WTC11 (cell line): Measurements from ENCODE around the gene TAS1R2. TPM values are rescaled to one million over a fixed set of nuclear protein-coding genes. Genes with fewer than 3 reads are reported as not detected.

Experiments
- ATAC-seq: fragments of 200-7000 bp; cut with Tn5 transposase; 2 replicates; pipeline ENCODE4 v1.10.0; 2021; ENCODE audit warnings: mild to moderate bottlenecking, moderate library complexity
- CTCF ChIA-PET: fragments of 300-600 bp; sonication (Branson Sonifier 250); formaldehyde crosslinking; loops from one replicate; lab custom pipeline; 2021; ENCODE audit warnings: antibody characterized with exemption; lab: Charles Lee
- POLR2A ChIA-PET: fragments of 350-600 bp; sonication (Branson Sonifier 250); formaldehyde crosslinking; loops from one replicate; lab custom pipeline; 2021; ENCODE audit warnings: antibody characterized with exemption; lab: Charles Lee
- DNase-seq: peaks from one replicate; pipeline ENCODE4 v3.0.0; 2021; ENCODE audit warnings: low spot score
- H3K27ac Mint-ChIP-seq: 2 replicates; pipeline ENCODE4 v1.8.0; 2021; ENCODE audit warnings: mixed read lengths
- H3K27me3 Mint-ChIP-seq: 2 replicates; pipeline ENCODE4 v1.8.0; 2021; ENCODE audit warnings: low read depth, mild to moderate bottlenecking, moderate library complexity, mixed read lengths
- H3K36me3 Mint-ChIP-seq: 2 replicates; pipeline ENCODE4 v1.8.0; 2021; ENCODE audit warnings: mixed read lengths
- H3K4me1 Mint-ChIP-seq: 2 replicates; pipeline ENCODE4 v1.8.0; 2022; ENCODE audit warnings: mixed read lengths
- H3K4me3 Mint-ChIP-seq: 2 replicates; pipeline ENCODE4 v1.8.0; 2021; ENCODE audit warnings: mild to moderate bottlenecking, moderate library complexity, mixed read lengths
- H3K9me3 Mint-ChIP-seq: 2 replicates; pipeline ENCODE4 v1.8.0; 2021; ENCODE audit warnings: mixed read lengths
- CTCF ChIP-seq: fragments of 200-600 bp; IDR thresholded peaks from 2 replicates; pipeline ENCODE4 v1.8.0; 2022; ENCODE audit warnings: antibody characterized with exemption
- ELF4 ChIP-seq: sonication (generic); formaldehyde crosslinking; IDR thresholded peaks from 2 replicates; pipeline ENCODE4 v1.8.1; 2022; ENCODE audit warnings: low read depth, mild to moderate bottlenecking, moderate library complexity, missing genetic modification reagents
- EMX1 ChIP-seq: fragments of 250-450 bp; sonication (Bioruptor Pico); IDR thresholded peaks from 2 replicates; pipeline ENCODE4 v1.8.0; 2021; ENCODE audit warnings: mild to moderate bottlenecking
- FOXP4 ChIP-seq: sonication (generic); formaldehyde crosslinking; IDR thresholded peaks from 2 replicates; pipeline ENCODE4 v1.8.0; 2022; ENCODE audit warnings: mild to moderate bottlenecking, missing genetic modification reagents
- IRF2 ChIP-seq: sonication (generic); formaldehyde crosslinking; IDR thresholded peaks from 2 replicates; pipeline ENCODE4 v1.8.0; 2022; ENCODE audit warnings: low read depth, missing genetic modification reagents, borderline replicate concordance
- JAZF1 ChIP-seq: fragments of 250-450 bp; sonication (Bioruptor Pico); IDR thresholded peaks from 2 replicates; pipeline ENCODE4 v1.9.0; 2021; ENCODE audit warnings: moderate library complexity, mild to moderate bottlenecking, inconsistent platforms
- MYBL2 ChIP-seq: sonication (generic); formaldehyde crosslinking; IDR thresholded peaks from 2 replicates; pipeline ENCODE4 v1.8.1; 2023; ENCODE audit warnings: mild to moderate bottlenecking, moderate library complexity, missing genetic modification reagents
- PRDM15 ChIP-seq: sonication (generic); formaldehyde crosslinking; IDR thresholded peaks from 2 replicates; pipeline ENCODE4 v1.8.0; 2022; ENCODE audit warnings: missing genetic modification reagents
- PREB ChIP-seq: sonication (generic); formaldehyde crosslinking; IDR thresholded peaks from 2 replicates; pipeline ENCODE4 v1.8.1; 2022; ENCODE audit warnings: mild to moderate bottlenecking, missing genetic modification reagents, moderate library complexity, borderline replicate concordance
- RORB ChIP-seq: fragments of 250-450 bp; sonication (Bioruptor Pico); IDR thresholded peaks from 2 replicates; pipeline ENCODE4 v1.9.0; 2021; ENCODE audit warnings: mild to moderate bottlenecking
- SMAD3 ChIP-seq: sonication (generic); formaldehyde crosslinking; IDR thresholded peaks from 2 replicates; pipeline ENCODE4 v1.8.0; 2022; ENCODE audit warnings: missing genetic modification reagents, mild to moderate bottlenecking, borderline replicate concordance
- SOX15 ChIP-seq: fragments of 250-450 bp; sonication (Bioruptor Pico); IDR thresholded peaks from 2 replicates; pipeline ENCODE4 v1.9.0; 2021; ENCODE audit warnings: mild to moderate bottlenecking
- TCF7 ChIP-seq: sonication (generic); formaldehyde crosslinking; IDR thresholded peaks from 2 replicates; pipeline ENCODE4 v1.8.0; 2022; ENCODE audit warnings: mild to moderate bottlenecking, low read depth, missing genetic modification reagents, moderate library complexity
- TEAD1 ChIP-seq: sonication (generic); formaldehyde crosslinking; IDR thresholded peaks from 2 replicates; pipeline ENCODE4 v1.8.0; 2022; ENCODE audit warnings: mild to moderate bottlenecking, missing genetic modification reagents
- ZMAT4 ChIP-seq: fragments of 250-450 bp; sonication (Bioruptor Pico); IDR thresholded peaks from 2 replicates; pipeline ENCODE4 v1.9.0; 2021; ENCODE audit warnings: mild to moderate bottlenecking
- ZNF121 ChIP-seq: sonication (generic); formaldehyde crosslinking; IDR thresholded peaks from 2 replicates; pipeline ENCODE4 v1.8.0; 2023; ENCODE audit warnings: missing genetic modification reagents
- ZNF317 ChIP-seq: sonication (generic); formaldehyde crosslinking; IDR thresholded peaks from 2 replicates; pipeline ENCODE4 v1.8.1; 2023; ENCODE audit warnings: low read depth, mild to moderate bottlenecking, moderate library complexity, missing genetic modification reagents, borderline replicate concordance
- ZNF425 ChIP-seq: fragments of 250-450 bp; sonication (Bioruptor Pico); conservative IDR thresholded peaks from 2 replicates; pipeline ENCODE4 v1.9.0; 2021; ENCODE audit warnings: mild to moderate bottlenecking
- ZNF512 ChIP-seq: sonication (generic); formaldehyde crosslinking; IDR thresholded peaks from 2 replicates; pipeline ENCODE4 v1.8.1; 2022; ENCODE audit warnings: missing genetic modification reagents, borderline replicate concordance
- total RNA-seq: library from RNA; stranded (reverse); gene quantifications from 3 replicates; pipeline ENCODE4 v1.2.3, GENCODE V29; 2021

Gene TAS1R2
- total RNA-seq, 1 experiment from 2014 or later = not detected

- no peak for DNase-seq
- ATAC-seq = no peak
- Mint-ChIP-seq H3K4me1 (no peaks in the 10 kb centered on the region), H3K9me3 (no peaks in the 10 kb centered on the region), H3K4me3 (no peak overlapping the region), H3K36me3 (no peaks in the 10 kb centered on the region), H3K27me3 (no peaks in the 10 kb centered on the region), H3K27ac (no peak overlapping the region)
- ChIA-PET POLR2A (no interaction called here), CTCF (interaction anchor here (0.7 to 3.6 kb wide), 22 partner anchors 10 to 291 kb away, joined by 3 to 39 read pairs (median 4); no protein-coding TSS in a partner anchor)
- TF ChIP-seq SMAD3 = no peak
- TF ChIP-seq MYBL2 = no peak
- no peak for TF ChIP-seq IRF2 (CRISPR knock-in tag)
- no peak for TF ChIP-seq ZNF121 (CRISPR knock-in tag)
- TF ChIP-seq SOX15 = no peak
- TF ChIP-seq PREB (CRISPR knock-in tag) = no peak
Measured at GRCh38 chr1:18874600-18874999, 15.1 kb upstream of the TAS1R2 start.

- no peaks in the 10 kb centered on the region for H3K4me1 Mint-ChIP-seq
- no peak for ATAC-seq
- no peak for DNase-seq
- H3K36me3 Mint-ChIP-seq = no peaks in the 10 kb centered on the region
- no peaks in the 10 kb centered on the region for H3K9me3 Mint-ChIP-seq
- no peaks in the 10 kb centered on the region for H3K27me3 Mint-ChIP-seq
- no peak overlapping the region for H3K27ac Mint-ChIP-seq
- no peak overlapping the region for H3K4me3 Mint-ChIP-seq
- TF ChIP-seq ZMAT4 (CRISPR knock-in tag) = no peak
- no peak for TF ChIP-seq RORB (CRISPR knock-in tag)
- no peak for TF ChIP-seq TCF7 (CRISPR knock-in tag)
- TF ChIP-seq EMX1 = no peak
- no peak for TF ChIP-seq ZNF512 (CRISPR knock-in tag)
- no peak for TF ChIP-seq JAZF1 (CRISPR knock-in tag)
- no peak for TF ChIP-seq PRDM15 (CRISPR knock-in tag)
- no peak for TF ChIP-seq TEAD1 (CRISPR knock-in tag)
- TF ChIP-seq ZNF317 = no peak
- no peak for TF ChIP-seq SMAD3
- POLR2A ChIA-PET = no interaction called here
- CTCF ChIA-PET = interaction anchor here (0.7 to 3.6 kb wide), 9 partner anchors 11 to 290 kb away, joined by 3 to 39 read pairs (median 4); no protein-coding TSS in a partner anchor
Measured at GRCh38 chr1:18874036-18874435, 14.6 kb upstream of the TAS1R2 start.

- no peaks in the 10 kb centered on the region for H3K36me3 Mint-ChIP-seq
- no peak overlapping the region for H3K27ac Mint-ChIP-seq
- ChIA-PET CTCF (interaction anchor here (0.6 to 1.0 kb wide), 2 partner anchors 12 to 78 kb away, joined by 3 read pairs; no protein-coding TSS in a partner anchor), POLR2A (no interaction called here)
- H3K27me3 Mint-ChIP-seq = no peaks in the 10 kb centered on the region
- no peaks in the 10 kb centered on the region for H3K4me1 Mint-ChIP-seq
- H3K9me3 Mint-ChIP-seq = no peaks in the 10 kb centered on the region
- DNase-seq (no peak), ATAC-seq (no peak)
- H3K4me3 Mint-ChIP-seq = no peak overlapping the region
- TF ChIP-seq ZNF425 (CRISPR knock-in tag) (no peak), ZMAT4 (CRISPR knock-in tag) (no peak), ELF4 (CRISPR knock-in tag) (no peak), CTCF (no peak), RORB (CRISPR knock-in tag) (no peak), FOXP4 (CRISPR knock-in tag) (no peak)
Measured at GRCh38 chr1:18872071-18872611, 12.7 kb upstream of the TAS1R2 start.
